Fibroblast of pulmonary artery (primary cell): Measurements from ENCODE around the gene LRRC8C.

Experiments
- DNase-seq: peaks from one replicate; pipeline ENCODE4 v3.0.0-alpha.2; 2010; ENCODE audit warnings: low read depth
- H3K4me3 ChIP-seq: replicated peaks from 2 replicates; pipeline ENCODE4 v1.5.1; 2011; ENCODE audit warnings: low read depth, mild to moderate bottlenecking, control low read depth, low read length, moderate library complexity
- TF ChIP-seq, protein P1 (sequence below): IDR thresholded peaks from 2 replicates; pipeline ENCODE4 v1.5.1; 2011; ENCODE audit warnings: mild to moderate bottlenecking, control low read depth, low read length, inconsistent platforms; ENCODE audit errors: missing control alignments

LRRC8C gene

DNA sequence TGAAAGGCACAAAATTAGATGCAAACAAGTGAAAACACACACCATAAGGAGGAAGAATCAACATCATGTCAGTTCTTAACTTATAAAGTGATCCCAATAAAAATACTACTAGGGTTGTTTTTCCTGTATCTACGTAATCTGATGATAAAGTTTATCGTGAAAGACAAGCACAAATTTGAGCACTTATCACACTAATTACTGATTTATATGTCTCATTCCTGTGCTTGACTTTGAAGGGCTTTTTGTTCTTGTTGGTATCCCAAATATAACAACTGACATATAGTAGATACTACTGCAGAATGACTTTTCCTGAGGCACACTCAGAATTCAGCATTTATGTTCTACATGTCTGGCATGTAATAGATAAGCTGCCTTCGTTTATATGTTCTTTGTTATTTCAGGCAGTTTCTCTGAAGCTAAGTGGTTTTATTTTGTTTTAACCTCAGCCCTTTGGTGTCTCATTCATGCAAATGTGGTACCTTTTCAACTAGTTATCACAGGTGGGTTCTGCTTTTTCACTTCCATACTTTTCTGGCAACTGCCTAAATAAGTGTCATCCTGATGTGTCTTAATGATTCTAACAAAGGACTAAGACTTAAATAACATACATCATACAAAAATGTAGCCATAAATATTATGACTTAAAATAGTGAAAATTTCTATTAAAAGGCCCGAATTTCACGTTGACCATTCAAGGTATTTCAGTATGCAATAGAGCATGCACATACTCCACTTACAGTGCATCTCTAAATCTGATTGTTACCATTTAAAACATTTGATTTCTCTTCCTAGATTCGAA lies 73.2 kb downstream of the LRRC8C start:
- no peak for DNase-seq
- H3K4me3 ChIP-seq: no peak overlapping the region
- TF ChIP-seq, protein P1, sequence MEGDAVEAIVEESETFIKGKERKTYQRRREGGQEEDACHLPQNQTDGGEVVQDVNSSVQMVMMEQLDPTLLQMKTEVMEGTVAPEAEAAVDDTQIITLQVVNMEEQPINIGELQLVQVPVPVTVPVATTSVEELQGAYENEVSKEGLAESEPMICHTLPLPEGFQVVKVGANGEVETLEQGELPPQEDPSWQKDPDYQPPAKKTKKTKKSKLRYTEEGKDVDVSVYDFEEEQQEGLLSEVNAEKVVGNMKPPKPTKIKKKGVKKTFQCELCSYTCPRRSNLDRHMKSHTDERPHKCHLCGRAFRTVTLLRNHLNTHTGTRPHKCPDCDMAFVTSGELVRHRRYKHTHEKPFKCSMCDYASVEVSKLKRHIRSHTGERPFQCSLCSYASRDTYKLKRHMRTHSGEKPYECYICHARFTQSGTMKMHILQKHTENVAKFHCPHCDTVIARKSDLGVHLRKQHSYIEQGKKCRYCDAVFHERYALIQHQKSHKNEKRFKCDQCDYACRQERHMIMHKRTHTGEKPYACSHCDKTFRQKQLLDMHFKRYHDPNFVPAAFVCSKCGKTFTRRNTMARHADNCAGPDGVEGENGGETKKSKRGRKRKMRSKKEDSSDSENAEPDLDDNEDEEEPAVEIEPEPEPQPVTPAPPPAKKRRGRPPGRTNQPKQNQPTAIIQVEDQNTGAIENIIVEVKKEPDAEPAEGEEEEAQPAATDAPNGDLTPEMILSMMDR: no peak

GRCh38 chr1:89706700-89707012 lies 73.7 kb downstream of the LRRC8C start:
- H3K4me3 ChIP-seq: no peak overlapping the region
- DNase-seq: no peak
- TF ChIP-seq, protein P1: no peak

GRCh38 chr1:89708751-89709375 lies 75.9 kb downstream of the LRRC8C start:
- no peak for DNase-seq
- TF ChIP-seq, protein P1: no peak
- H3K4me3 ChIP-seq: no peak overlapping the region

GRCh38 chr1:89710498-89711139 lies 77.7 kb downstream of the LRRC8C start:
- TF ChIP-seq, protein P1: no peak
- DNase-seq: no peak
- H3K4me3 ChIP-seq: no peak overlapping the region

DNA sequence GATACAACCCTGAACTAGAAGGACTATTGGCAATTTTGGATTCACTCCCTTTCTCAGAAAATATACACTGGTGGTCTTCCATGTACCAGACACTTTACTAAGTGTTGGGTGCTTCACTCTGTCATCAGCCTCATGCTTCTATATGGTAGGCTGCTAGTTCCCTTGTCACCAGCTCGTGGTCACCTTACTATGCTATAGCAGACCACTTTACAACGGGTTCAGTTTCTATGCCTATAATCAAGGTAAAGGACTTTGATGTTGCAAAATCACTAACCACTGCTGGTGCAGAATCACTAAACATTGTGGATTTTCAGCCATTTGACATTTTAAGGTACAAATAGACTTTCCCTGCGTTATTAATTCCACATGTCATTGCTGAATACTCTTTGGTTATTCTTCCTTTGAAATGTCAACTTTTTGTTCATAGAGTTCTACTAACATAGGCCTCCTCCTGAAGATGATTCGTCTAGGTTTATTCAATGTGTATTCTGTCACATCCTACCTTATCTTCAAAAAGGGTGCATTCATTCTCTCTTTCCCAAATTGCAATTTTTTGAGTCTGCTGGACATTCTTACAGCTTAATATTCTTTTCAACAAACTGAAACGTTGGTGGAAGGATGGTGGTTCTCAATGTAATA lies 78.3 kb downstream of the LRRC8C start:
- TF ChIP-seq, protein P1: no peak
- DNase-seq: no peak
- H3K4me3 ChIP-seq: no peak overlapping the region

DNA sequence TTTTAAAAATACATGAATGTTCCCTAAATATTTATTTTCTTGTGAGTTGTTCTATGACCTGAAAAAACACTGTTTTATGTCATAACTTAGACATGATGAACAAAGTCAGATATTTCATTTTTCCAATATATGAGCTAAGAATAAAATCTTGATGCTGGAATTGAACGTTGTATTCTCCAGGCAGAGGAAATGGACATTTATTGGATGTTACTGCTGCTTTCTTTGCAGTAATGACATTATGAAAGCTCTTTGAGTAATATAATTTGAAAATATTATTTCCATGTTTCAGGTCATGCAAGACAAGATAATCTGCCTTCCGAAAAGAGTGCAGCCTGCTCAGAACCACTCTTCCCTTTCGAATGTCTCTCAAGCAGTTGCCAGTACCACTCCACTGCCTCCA lies 79.5 kb downstream of the LRRC8C start:
- no peak overlapping the region for H3K4me3 ChIP-seq
- TF ChIP-seq, protein P1: no peak
- no peak for DNase-seq
